ENCODE measurements around the gene PPIF.

The PPIF gene

GRCh38 chr10:79399223-79399831 lies 52.1 kb downstream of the PPIF start:
- peak; percentile 60 for TF ChIP-seq POLR2AphosphoS5 (IDR thresholded peaks at IDR 0.05; ENCODE audit: low read depth, low read length)
- TF ChIP-seq REST (IDR thresholded peaks at IDR 0.05; ENCODE audit: insufficient read depth in 1 of 2, low read depth in 2 of 2, low read length in 2 of 2): no peak
- TF ChIP-seq FOXP2 (optimal IDR thresholded peaks at IDR 0.05; ENCODE audit: borderline replicate concordance, extremely low read depth, extremely low read length, insufficient read depth): no peak
- no peak for TF ChIP-seq SIN3A (IDR thresholded peaks at IDR 0.05; ENCODE audit: borderline replicate concordance, insufficient read depth, low read length)
- no peak for TF ChIP-seq TAF1 (IDR thresholded peaks at IDR 0.05; ENCODE audit: borderline replicate concordance, insufficient read depth, low read length)

- TF ChIP-seq POLR2AphosphoS5 (IDR thresholded peaks at IDR 0.05; ENCODE audit: low read depth, low read length) (0 out of 2 replicates have a peak, but pooled peaks have one; percentile 29), TAF1 (IDR thresholded peaks at IDR 0.05; ENCODE audit: borderline replicate concordance, insufficient read depth, low read length) (no peak), REST (IDR thresholded peaks at IDR 0.05; ENCODE audit: insufficient read depth in 1 of 2, low read depth in 2 of 2, low read length in 2 of 2) (no peak)
Measured at GRCh38 chr10:79400146-79401004, 53.1 kb downstream of the PPIF start.

GRCh38 chr10:79401015-79401921 lies 54.0 kb downstream of the PPIF start:
- TF ChIP-seq FOXP2 (optimal IDR thresholded peaks at IDR 0.05; ENCODE audit: borderline replicate concordance, extremely low read depth, extremely low read length, insufficient read depth) (no peak), POLR2AphosphoS5 (IDR thresholded peaks at IDR 0.05; ENCODE audit: low read depth, low read length) (0 out of 2 replicates have a peak, but pooled peaks have one; percentile 30)

GRCh38 chr10:79402625-79402946 lies 55.3 kb downstream of the PPIF start:
- TF ChIP-seq SIN3A (IDR thresholded peaks at IDR 0.05; ENCODE audit: borderline replicate concordance, insufficient read depth, low read length): no peak
- TF ChIP-seq REST (IDR thresholded peaks at IDR 0.05; ENCODE audit: insufficient read depth in 1 of 2, low read depth in 2 of 2, low read length in 2 of 2): no peak
- no peak for TF ChIP-seq POLR2AphosphoS5 (IDR thresholded peaks at IDR 0.05; ENCODE audit: low read depth, low read length)
- no peak for TF ChIP-seq FOXP2 (optimal IDR thresholded peaks at IDR 0.05; ENCODE audit: borderline replicate concordance, extremely low read depth, extremely low read length, insufficient read depth)

- TF ChIP-seq TAF1 (IDR thresholded peaks at IDR 0.05; ENCODE audit: borderline replicate concordance, insufficient read depth, low read length) (no peak), SIN3A (IDR thresholded peaks at IDR 0.05; ENCODE audit: borderline replicate concordance, insufficient read depth, low read length) (no peak)
Measured at GRCh38 chr10:79402951-79403350, 55.7 kb downstream of the PPIF start.
